GM21381 (cell line): Measurements from ENCODE around the gene PUS3.
A peak's percentile ranks its signal among the peaks of the same experiment; 100 is the strongest.

Source experiments
- ATAC-seq: cut with Tn5 transposase; IDR thresholded peaks from one replicate; pipeline ENCODE4 v1.9.1; 2021; ENCODE audit warnings: mild to moderate bottlenecking, moderate library complexity; ENCODE audit not compliant: unreplicated experiment

The PUS3 gene

GRCh38 chr11:125941619-125942611, 38.9 kb upstream of the PUS3 start:
- ATAC-seq, result no peak

GRCh38 chr11:125941267-125941618, 38.2 kb upstream of the PUS3 start:
- ATAC-seq, result no peak

GRCh38 chr11:125940145-125940544, 37.1 kb upstream of the PUS3 start:
- ATAC-seq, result no peak

DNA sequence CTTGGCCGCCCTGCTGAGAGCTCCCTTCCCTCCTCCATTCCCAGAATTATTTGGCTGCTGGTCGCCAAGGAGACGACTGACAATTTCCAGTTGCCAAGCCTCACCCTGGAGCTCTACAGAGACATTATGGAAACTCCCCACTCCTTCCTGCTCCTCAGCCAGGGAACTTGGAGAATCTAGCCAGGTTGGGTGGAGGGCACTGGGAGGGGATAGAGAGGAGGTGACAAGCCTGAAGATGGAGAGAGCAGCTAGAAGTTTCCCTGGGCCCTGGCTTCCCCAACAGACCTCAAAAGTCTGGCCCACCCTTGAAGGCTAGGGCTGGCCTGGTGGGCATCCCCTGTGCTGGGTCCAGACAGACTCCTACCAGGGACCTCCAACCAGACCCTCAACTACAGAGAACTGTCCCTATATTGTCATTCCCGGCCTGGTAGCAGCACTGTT, 36.1 kb upstream of the PUS3 start:
- ATAC-seq, result no peak

DNA sequence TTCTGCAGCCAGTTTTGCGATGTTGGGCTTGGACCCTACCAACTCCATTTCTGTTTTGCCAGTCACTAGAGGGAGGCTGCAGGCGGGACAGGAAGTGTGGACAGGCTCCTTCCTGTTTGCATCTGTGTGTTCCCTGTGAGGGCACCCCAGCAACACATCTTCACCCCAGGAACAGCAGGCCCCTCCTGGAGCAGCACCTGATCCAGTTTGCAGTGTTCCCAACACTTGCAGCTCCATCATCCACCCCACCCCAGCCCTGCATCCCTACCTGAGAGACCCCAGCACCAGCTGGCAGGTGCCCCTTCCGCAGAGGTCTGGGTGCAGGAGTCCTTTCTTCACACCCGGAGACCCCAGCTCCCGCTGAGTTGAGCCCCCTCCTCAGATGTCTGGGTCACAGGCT, 35.4 kb upstream of the PUS3 start:
- ATAC-seq, result no peak

DNA sequence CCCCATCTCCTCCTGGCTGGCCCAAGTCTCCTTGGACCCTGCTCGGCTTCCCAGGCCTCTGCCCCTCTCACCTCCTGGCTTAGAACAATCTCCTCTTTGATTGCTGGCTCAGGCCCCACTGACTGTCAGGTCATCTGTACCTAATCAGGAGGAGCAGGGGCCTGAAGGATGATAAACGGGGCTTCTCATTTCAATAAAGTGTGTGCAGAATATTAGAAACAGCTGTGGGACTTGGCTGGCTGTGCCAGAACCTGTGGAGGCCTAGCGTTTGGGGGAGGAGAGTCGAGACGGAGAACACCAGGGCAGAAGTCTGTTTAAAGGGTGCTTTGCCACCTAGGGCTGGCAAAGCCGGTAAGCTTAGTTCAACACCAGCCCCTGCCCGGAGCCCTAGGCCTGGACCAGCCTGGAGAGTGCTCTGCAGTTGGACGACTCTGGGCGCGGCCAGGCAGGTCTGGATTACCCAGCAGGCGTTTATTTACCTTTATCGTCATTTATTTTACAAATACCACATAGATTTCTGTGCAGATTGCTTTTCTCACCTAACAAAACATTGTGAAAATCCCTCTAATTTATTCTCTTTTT, 32.7 kb upstream of the PUS3 start:
- no peak for ATAC-seq

DNA sequence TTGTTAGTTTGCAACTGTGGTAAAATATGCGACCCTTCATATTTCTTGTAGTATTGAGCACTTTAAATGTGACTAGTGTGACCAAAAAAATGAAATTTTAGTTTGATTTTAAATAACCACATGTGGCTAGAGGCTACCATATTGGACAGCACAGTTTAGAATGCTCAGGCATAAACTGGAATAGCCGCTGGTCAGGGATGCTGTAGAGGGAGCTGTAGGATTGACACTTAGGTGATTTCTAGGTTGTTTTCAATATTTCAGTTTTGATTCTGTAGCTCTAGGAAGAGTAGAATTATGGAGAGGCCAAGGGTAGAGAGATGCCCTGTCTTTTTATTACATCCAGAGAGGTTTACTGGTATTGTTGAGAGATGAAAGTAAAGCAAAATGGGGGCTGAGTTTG, 32.0 kb upstream of the PUS3 start:
- ATAC-seq, result no peak

DNA sequence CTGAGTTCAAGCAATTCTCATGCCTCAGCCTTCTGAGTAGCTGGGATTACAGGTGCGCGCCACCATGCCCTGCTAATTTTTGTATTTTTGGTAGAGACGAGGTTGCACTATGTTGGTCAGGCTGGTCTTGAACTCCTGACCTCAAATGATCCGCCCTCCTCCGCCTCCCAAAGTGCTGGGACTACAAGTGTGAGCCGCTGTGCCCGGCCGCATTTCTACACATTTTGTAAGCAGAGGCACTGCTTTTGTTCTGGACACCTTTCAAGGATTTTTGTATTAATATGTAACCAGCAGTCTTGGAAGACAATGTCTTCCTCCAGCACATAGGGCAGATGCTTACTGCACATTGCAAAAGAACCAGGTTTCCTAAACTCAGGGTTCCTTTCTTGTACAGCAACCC, 31.5 kb upstream of the PUS3 start:
- no peak for ATAC-seq

GRCh38 chr11:125933030-125933813, 30.2 kb upstream of the PUS3 start:
- ATAC-seq, result no peak

DNA sequence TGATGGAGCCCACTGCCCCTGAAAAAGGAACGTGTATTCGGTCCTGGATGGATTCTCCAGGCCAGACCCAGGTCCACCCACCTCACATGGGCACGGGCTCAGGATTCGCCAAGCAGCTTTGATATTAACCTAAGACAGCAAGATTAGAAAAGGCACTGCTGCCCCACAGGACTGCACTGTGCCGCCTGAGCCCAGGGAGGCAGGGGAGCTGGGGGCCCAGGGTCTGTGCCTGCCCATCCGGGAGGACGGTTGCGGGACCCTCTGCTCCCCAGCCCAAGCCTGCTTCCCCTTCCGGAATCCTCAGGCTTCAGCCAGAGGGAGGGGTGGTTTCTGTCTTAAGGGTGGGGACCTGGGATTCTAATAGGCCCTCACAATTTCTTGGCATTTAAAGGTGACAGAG, 29.3 kb upstream of the PUS3 start:
- ATAC-seq, result no peak

GRCh38 chr11:125931668-125932067, 28.7 kb upstream of the PUS3 start:
- no peak for ATAC-seq

- no peak for ATAC-seq
Measured at GRCh38 chr11:125931116-125931515, 28.1 kb upstream of the PUS3 start.

DNA sequence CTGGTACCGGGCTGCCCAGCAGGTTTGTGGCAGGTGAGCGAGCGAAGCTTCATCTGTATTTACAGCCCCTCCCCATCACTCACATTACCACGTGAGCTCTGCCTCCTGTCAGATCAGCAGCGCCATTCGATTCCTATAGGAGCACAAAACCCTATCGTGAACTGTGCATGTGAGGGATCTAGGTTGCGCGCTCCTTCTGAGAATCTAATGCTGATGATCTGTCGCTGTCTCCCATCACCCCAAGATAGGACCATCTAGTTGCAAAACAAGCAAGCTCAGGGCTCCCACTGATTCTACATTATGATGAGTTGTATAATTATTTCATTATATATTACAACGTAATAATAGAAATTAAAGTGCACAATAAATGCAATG, 27.1 kb upstream of the PUS3 start:
- ATAC-seq, result no peak

GRCh38 chr11:125929445-125930075, 26.6 kb upstream of the PUS3 start:
- no peak for ATAC-seq

GRCh38 chr11:125926682-125927081, 23.7 kb upstream of the PUS3 start:
- ATAC-seq, result no peak

GRCh38 chr11:125925804-125926203, 22.8 kb upstream of the PUS3 start:
- ATAC-seq, result no peak

DNA sequence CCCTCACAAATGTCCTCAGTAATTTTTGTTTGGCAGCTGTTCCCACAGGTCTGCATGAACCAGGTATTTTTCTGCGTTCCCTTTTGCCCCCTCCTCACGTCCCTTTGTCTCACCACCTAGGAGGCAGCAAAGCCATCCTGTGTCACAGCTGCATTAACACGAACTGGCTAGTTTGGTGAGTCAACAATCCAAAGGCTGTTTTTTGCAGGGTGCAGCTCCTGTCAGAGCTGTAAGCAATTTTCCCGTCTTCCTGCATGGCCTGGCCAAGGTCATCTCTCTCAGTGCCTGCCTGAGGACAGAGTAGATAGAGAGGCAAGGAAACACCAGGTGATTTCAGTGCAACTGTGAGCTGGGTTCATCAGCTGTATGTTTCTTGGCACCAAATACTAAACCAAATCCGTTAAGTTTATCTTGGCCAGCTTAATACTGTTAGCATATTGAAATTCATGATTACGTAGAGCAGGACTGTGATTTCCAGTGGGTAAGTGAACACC, 22.3 kb upstream of the PUS3 start:
- ATAC-seq, result no peak

DNA sequence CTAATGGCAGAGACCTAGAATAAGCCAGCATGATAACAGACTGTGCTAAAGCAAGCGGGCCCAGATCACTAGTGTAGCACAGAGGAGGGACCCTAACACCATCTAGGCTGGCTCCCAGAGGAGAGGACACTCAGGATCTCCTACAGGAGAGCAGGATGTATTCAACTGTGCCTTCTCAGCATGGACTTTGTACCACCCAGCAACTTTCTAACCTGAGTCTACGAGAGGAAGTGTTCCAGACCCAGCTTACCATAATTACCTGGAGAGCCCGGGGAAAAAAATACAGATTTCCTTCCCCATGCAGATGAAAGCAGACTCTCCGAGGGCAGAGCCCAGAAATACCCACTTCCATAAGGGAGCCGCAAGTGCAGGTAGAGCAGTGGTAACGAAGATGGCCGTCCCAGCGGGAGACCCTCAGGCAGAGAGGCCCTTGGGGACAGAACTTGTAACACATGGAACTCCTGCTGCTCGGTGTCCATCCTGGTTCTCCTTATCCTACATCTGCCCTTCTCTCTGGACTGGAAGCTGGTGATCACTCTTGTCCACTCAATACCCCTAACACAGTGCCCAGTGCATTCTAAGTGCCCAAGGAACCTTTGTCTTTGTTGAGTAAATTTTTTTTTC, 21.5 kb upstream of the PUS3 start:
- ATAC-seq, result no peak

DNA sequence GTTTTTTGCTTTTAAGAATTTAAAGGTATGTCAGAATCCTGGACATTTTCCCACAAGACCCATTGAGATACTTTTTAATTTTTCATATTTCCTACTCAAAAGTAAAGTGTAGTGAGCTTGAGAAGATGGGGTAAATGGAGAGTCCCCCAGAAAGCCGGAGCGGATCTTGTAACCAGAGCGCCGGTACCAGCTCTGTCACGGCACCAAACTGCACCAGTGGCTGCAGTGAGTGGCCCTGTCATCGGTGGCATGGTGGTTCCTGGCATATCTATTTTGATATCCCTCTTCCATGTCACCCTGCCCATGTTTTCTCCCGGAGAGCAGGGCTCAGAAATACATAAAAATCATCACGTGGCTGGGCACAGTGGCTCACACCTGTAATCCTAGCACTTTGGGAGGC, 20.6 kb upstream of the PUS3 start:
- ATAC-seq, result no peak

- ATAC-seq, result peak; percentile 64
Measured at GRCh38 chr11:125923012-125923579, 20.1 kb upstream of the PUS3 start.
